ENCODE measurements around the gene KIF3A.

Gene KIF3A

GRCh38 chr5:132684922-132685720 is 52.2 kb downstream of the KIF3A start:
- TF ChIP-seq, protein P1, sequence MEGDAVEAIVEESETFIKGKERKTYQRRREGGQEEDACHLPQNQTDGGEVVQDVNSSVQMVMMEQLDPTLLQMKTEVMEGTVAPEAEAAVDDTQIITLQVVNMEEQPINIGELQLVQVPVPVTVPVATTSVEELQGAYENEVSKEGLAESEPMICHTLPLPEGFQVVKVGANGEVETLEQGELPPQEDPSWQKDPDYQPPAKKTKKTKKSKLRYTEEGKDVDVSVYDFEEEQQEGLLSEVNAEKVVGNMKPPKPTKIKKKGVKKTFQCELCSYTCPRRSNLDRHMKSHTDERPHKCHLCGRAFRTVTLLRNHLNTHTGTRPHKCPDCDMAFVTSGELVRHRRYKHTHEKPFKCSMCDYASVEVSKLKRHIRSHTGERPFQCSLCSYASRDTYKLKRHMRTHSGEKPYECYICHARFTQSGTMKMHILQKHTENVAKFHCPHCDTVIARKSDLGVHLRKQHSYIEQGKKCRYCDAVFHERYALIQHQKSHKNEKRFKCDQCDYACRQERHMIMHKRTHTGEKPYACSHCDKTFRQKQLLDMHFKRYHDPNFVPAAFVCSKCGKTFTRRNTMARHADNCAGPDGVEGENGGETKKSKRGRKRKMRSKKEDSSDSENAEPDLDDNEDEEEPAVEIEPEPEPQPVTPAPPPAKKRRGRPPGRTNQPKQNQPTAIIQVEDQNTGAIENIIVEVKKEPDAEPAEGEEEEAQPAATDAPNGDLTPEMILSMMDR (IDR thresholded peaks at IDR 0.05): no peak
- Histone ChIP-seq H3K4me3 (no peak overlapping the region), H3K27ac (no peak overlapping the region)
- no peak for DNase-seq (ENCODE audit: low spot score)

GRCh38 chr5:132684491-132684890 is 52.9 kb downstream of the KIF3A start:
- TF ChIP-seq, protein P1 (IDR thresholded peaks at IDR 0.05): no peak
- Histone ChIP-seq H3K27ac (no peak overlapping the region), H3K4me3 (no peak overlapping the region)
- DNase-seq (ENCODE audit: low spot score): no peak

DNA sequence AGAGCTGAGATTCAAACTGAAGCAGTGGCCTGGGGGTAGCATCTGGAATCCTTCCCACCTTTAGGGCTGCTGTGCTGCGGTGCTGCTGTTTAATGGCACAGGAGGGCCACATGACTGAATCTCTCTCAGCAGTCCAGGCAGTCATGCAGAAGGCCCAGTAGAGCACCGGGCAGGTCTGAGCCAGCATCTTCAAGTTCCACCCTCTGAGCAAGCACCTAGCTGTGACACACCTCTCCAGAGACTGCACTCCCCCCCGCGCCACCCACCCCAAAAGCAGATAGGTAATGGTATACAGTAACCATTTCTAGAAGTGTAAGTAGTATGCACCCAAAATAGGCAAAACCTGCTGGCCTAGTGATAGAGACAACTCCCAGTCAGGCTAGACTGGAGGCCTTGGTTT is 55.4 kb downstream of the KIF3A start:
- no peak for DNase-seq (ENCODE audit: low spot score)
- TF ChIP-seq, protein P1 (IDR thresholded peaks at IDR 0.05): no peak
- Histone ChIP-seq H3K27ac (no peak overlapping the region), H3K4me3 (no peak overlapping the region)

DNA sequence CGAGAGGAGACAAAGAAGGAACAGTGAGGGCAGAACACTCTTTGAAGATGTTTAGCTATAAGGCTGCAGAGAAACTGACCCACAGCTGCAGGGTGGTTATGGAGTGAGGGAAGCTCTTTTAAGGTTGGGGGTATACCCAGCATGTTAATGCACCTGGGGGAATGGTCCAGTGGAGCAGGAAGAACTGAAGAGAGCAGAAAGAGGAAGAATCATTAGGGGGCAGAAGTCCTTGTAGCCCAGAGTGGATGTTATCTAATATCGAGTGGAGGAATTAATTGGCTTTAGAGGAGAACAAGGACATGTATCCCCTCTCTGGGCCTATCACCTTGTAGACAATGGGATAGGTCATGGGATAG is 55.9 kb downstream of the KIF3A start:
- no peak for DNase-seq (ENCODE audit: low spot score)
- TF ChIP-seq, protein P1 (IDR thresholded peaks at IDR 0.05): no peak
- no peak overlapping the region for H3K27ac ChIP-seq
- no peak overlapping the region for H3K4me3 ChIP-seq

DNA sequence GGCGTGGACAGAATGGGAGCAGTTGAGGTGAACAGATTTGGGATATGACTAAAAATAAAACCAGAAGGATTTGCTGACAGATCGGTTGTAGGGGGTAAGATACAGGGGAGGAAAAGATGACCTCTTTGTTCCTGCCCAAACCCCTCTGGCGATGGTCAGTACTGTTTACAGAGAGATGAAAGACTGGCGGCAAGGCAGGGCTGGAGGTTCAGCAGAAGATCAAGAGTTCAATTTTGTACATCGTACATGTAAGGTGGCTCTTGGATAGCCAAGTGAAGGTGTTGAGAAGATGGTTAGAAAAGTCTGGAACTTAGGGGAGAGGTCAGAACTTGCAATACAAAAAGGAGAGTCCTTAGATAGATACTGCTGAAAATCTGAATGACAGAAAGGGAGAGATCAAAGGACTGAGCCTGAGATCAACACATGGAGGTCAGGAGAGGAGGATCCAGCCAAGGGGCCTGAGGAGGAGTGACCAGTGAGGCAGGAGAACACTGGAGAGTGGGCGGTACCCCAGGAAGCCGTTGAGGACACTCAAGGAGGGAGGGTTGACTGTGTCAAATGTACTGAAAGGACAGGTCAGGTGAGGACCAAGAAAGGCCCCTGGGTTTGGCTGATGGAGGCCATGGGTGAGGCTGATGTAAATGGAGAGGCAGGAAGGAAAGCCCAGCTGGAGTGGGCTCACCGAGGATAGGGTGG is 56.4 kb downstream of the KIF3A start:
- DNase-seq (ENCODE audit: low spot score): no peak
- Histone ChIP-seq H3K27ac (no peak overlapping the region), H3K4me3 (no peak overlapping the region)
- TF ChIP-seq, protein P1 (IDR thresholded peaks at IDR 0.05): no peak

DNA sequence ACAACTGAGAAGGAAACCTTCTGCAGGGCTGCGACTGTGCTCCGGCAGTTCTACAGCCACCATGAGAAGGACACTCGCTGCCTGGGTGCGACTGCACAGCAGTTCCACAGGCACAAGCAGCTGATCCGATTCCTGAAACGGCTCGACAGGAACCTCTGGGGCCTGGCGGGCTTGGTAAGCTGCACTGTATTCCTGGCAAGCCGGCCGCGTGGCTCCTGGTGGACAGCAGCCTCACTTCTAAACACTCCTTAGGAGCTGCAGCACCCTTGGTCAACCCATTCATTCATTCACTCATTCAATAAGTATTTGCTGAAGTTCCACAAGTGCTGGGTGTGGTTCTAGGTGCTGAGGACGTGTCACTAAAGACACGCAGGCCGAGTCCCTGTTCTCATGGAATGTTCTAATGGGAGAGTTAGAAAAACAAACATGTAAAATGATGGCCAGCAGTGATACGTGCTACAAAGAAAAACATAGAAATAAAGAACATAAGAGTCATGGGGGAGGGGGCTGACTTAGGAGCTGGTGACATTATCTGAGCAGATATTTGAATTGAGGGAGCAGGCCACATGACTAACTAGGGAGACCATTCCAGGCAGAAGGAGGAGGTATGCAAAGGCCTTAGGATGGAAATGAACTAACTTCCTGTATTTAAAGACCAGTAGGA is 57.5 kb downstream of the KIF3A start:
- Histone ChIP-seq H3K4me3 (no peak overlapping the region), H3K27ac (no peak overlapping the region)
- peak; percentile 33 for DNase-seq (ENCODE audit: low spot score)
- TF ChIP-seq, protein P1 (IDR thresholded peaks at IDR 0.05): no peak
